A549 (cell line): ENCODE measurements around the gene AKAP5. TPM values are rescaled to one million over a fixed set of nuclear protein-coding genes. Genes with fewer than 3 reads are reported as not detected.

Source experiments
- ATAC-seq, 2 experiments: fragments of 200-7000 bp in 1 of 2; fragments of >200 bp in 1 of 2; cut with Nextera tagmentation in 1 of 2; cut with Tn5 transposase in 1 of 2; 3 replicates each; pipeline versions ENCODE4 v1.8.0 to v1.9.1; 2018 to 2020; ENCODE audit warnings: mild to moderate bottlenecking in 1 of 2, moderate library complexity in 1 of 2
- CTCF ChIA-PET: fragments of 300-600 bp; sonication (Branson Sonifier 250); formaldehyde crosslinking; extraction: SDS; loops from one replicate; lab custom pipeline; 2021; ENCODE audit warnings: antibody characterized with exemption, inconsistent platforms; lab: Yijun Ruan, JAX
- POLR2A ChIA-PET: fragments of 350-600 bp; formaldehyde crosslinking; extraction: SDS; loops from one replicate; lab custom pipeline; 2021; ENCODE audit warnings: antibody characterized with exemption, inconsistent platforms; lab: Yijun Ruan, JAX
- DNase-seq, 2 experiments: peaks; one replicate each; pipeline versions ENCODE4 v3.0.0 to v3.0.0-alpha.2; 2011 to 2016; ENCODE audit warnings: low read depth in 1 of 2, low spot score in 1 of 2
- FAIRE-seq: peaks from 2 replicates; lab custom pipeline; 2011; peaks lifted over from hg19 to GRCh38; lab: Jason Lieb, UNC
- H3K27ac ChIP-seq, 2 experiments: fragments of >200 bp; sonication (Bioruptor Twin); formaldehyde crosslinking; 3 replicates each; pipeline ENCODE4 v1.5.1; 2016 to 2017
- H3K4me1 ChIP-seq: fragments of >200 bp; sonication (Bioruptor Twin); formaldehyde crosslinking; 3 replicates; pipeline ENCODE4 v1.6.1; 2016
- H3K4me2 ChIP-seq: fragments of >200 bp; sonication (Bioruptor Twin); formaldehyde crosslinking; 3 replicates; pipeline ENCODE4 v1.6.1; 2016
- H3K4me3 ChIP-seq: fragments of >200 bp; sonication (Bioruptor Twin); formaldehyde crosslinking; 3 replicates; pipeline ENCODE4 v1.5.1; 2016
- H3K9me3 ChIP-seq: fragments of >200 bp; sonication (Bioruptor Twin); formaldehyde crosslinking; 3 replicates; pipeline ENCODE4 v1.6.1; 2016
- ATOH8 ChIP-seq: fragments of 250-450 bp; sonication (Bioruptor Pico); IDR thresholded peaks from 2 replicates; pipeline ENCODE4 v1.5.0; 2020; ENCODE audit warnings: low read depth, mild to moderate bottlenecking, moderate library complexity
- EHMT2 ChIP-seq: fragments of 200-600 bp; sonication (generic); IDR thresholded peaks from 2 replicates; pipeline ENCODE4 v1.6.1; 2016; ENCODE audit warnings: antibody characterized with exemption, low read depth, mild to moderate bottlenecking, moderate library complexity
- ESRRA ChIP-seq: fragments of 150-350 bp; IDR thresholded peaks from 2 replicates; pipeline ENCODE4 v1.6.1; 2014; ENCODE audit warnings: mild to moderate bottlenecking, low read length, borderline replicate concordance
- FOSB ChIP-seq: fragments of 250-450 bp; sonication (Bioruptor Pico); IDR thresholded peaks from 2 replicates; pipeline ENCODE4 v1.5.0; 2020; ENCODE audit warnings: mild to moderate bottlenecking, moderate library complexity
- FOXS1 ChIP-seq: fragments of 250-450 bp; sonication (Bioruptor Pico); IDR thresholded peaks from 2 replicates; pipeline ENCODE4 v1.5.0; 2020; ENCODE audit warnings: mild to moderate bottlenecking, moderate library complexity
- HDAC2 ChIP-seq: fragments of 200-600 bp; sonication (generic); IDR thresholded peaks from 2 replicates; pipeline ENCODE4 v1.6.1; 2016
- HOXA7 ChIP-seq: fragments of 250-450 bp; sonication (Bioruptor Pico); IDR thresholded peaks from 2 replicates; pipeline ENCODE4 v1.5.0; 2020; ENCODE audit warnings: mild to moderate bottlenecking, moderate library complexity
- HOXB13 ChIP-seq: fragments of 250-450 bp; sonication (Bioruptor Pico); IDR thresholded peaks from 2 replicates; pipeline ENCODE4 v1.5.0; 2020; ENCODE audit warnings: low read depth, mild to moderate bottlenecking, moderate library complexity
- JUN ChIP-seq, 2 experiments: fragments of >200 bp; sonication (Bioruptor Twin); formaldehyde crosslinking; IDR thresholded peaks; 2 replicates in 1 of 2; 3 replicates in 1 of 2; pipeline ENCODE4 v1.6.1; 2016 to 2017
- JUNB ChIP-seq: fragments of >200 bp; sonication (Bioruptor Twin); formaldehyde crosslinking; IDR thresholded peaks from 2 replicates; pipeline ENCODE4 v1.6.1; 2016
- MAZ ChIP-seq: fragments of 150-350 bp; IDR thresholded peaks from 2 replicates; pipeline ENCODE4 v1.6.1; 2014; ENCODE audit warnings: antibody characterized with exemption, low read depth, low read length, borderline replicate concordance
- MYC ChIP-seq: IDR thresholded peaks from 2 replicates; pipeline ENCODE4 v1.6.1; 2012; ENCODE audit warnings: mild to moderate bottlenecking, inconsistent platforms, low read length, improper control_type of control experiment, borderline replicate concordance
- NR3C1 ChIP-seq: fragments of >200 bp; sonication (Bioruptor Twin); formaldehyde crosslinking; IDR thresholded peaks from 3 replicates; pipeline ENCODE4 v1.6.1; 2017
- RARB ChIP-seq: fragments of 250-450 bp; sonication (Bioruptor Pico); IDR thresholded peaks from 2 replicates; pipeline ENCODE4 v1.8.0; 2021; ENCODE audit warnings: mild to moderate bottlenecking, moderate library complexity
- RNF2 ChIP-seq: fragments of 200-600 bp; sonication (generic); IDR thresholded peaks from 2 replicates; pipeline ENCODE4 v1.6.1; 2016; ENCODE audit warnings: low read depth, mild to moderate bottlenecking, antibody characterized with exemption, moderate library complexity, borderline replicate concordance
- USF2 ChIP-seq: fragments of 450-650 bp; IDR thresholded peaks from 2 replicates; pipeline ENCODE4 v1.6.1; 2014; ENCODE audit warnings: antibody characterized with exemption
- ZC3H11A ChIP-seq: fragments of 450-650 bp; IDR thresholded peaks from 2 replicates; pipeline ENCODE4 v1.6.1; 2014; ENCODE audit warnings: antibody characterized with exemption, mild to moderate bottlenecking
- WGBS: methylation state at CpG from one replicate; pipeline ENCODE4 v1.1.6; 2017; ENCODE audit errors: missing lambda C conversion rate; 5-methylcytosine and 5-hydroxymethylcytosine counted together
- polyA plus RNA-seq, 4 experiments: library from polyadenylated mRNA; depleted of rRNA in 3 of 4; stranded (reverse); fragments of >200 nt; fragmentation: RNase III in 1 of 4; extraction: RNeasy Plus Mini Kit Qiagen cat#74134 plus additional on column Dnase treatment in 1 of 4; gene quantifications; 2 replicates in 3 of 4; 3 replicates in 1 of 4; pipeline ENCODE4 v1.2.3, GENCODE V29; 2011 to 2017

Gene AKAP5
- polyA plus RNA-seq, 2 of the 4 experiments (the other 2 are of a cell fraction): 0.84 to 1.9 TPM

GRCh38 chr14:64447876-64448670, 17.2 kb upstream of the AKAP5 start:
- Histone ChIP-seq H3K4me3 (no peak overlapping the region), H3K27ac (no peak overlapping the region), H3K9me3 (no peaks in the 10 kb centered on the region), H3K4me1 (peaks cover 15% of the 10 kb centered on the region), H3K4me2 (no peak overlapping the region)
- CTCF ChIA-PET: interaction anchor here (2.5 to 6.7 kb wide), 2 partner anchors 19 to 31 kb away, joined by 8 to 50 read pairs; no protein-coding TSS in a partner anchor
- DNase-seq (no peak), FAIRE-seq (no peak), ATAC-seq (no peak)
- TF ChIP-seq ESRRA (no peak), HOXB13 (no peak), MAZ (no peak), JUNB (no peak), USF2 (no peak), NR3C1 (no peak), HOXA7 (CRISPR knock-in tag) (no peak), JUN (IDR thresholded peaks at IDR 0.05) (no peak), ATOH8 (CRISPR knock-in tag) (no peak), ZC3H11A (no peak), MYC (no peak), RNF2 (no peak)
- WGBS: 93% methylated on average over 5 of the region's 5 CpGs
- POLR2A ChIA-PET: no interaction called here

GRCh38 chr14:64450255-64450654, 15.0 kb upstream of the AKAP5 start:
- ChIA-PET POLR2A (no interaction called here), CTCF (interaction anchor here (2.5 to 6.7 kb wide), 2 partner anchors 21 to 29 kb away, joined by 8 to 50 read pairs; no protein-coding TSS in a partner anchor)
- no peaks in the 10 kb centered on the region for H3K9me3 ChIP-seq
- peaks cover 7% of the 10 kb centered on the region for H3K4me1 ChIP-seq
- H3K4me2 ChIP-seq: no peak overlapping the region
- H3K4me3 ChIP-seq: no peak overlapping the region
- FAIRE-seq: no peak
- DNase-seq: no peak
- TF ChIP-seq FOSB (CRISPR knock-in tag): no peak
- TF ChIP-seq ATOH8 (CRISPR knock-in tag): no peak
- no peak for TF ChIP-seq RARB (CRISPR knock-in tag)
- TF ChIP-seq HDAC2: no peak
- ATAC-seq: no peak
- H3K27ac ChIP-seq: no peak overlapping the region
- WGBS: 86% methylated on average over 2 of the region's 2 CpGs

GRCh38 chr14:64454671-64455070, 10.6 kb upstream of the AKAP5 start:
- ChIA-PET CTCF (interaction anchor here (0.6 to 2.1 kb wide), 4 partner anchors 25 to 76 kb away, joined by 3 to 5 read pairs (median 3); no protein-coding TSS in a partner anchor), POLR2A (no interaction called here)
- DNase-seq (no peak), ATAC-seq (no peak), FAIRE-seq (no peak)
- Histone ChIP-seq H3K27ac (no peak overlapping the region), H3K4me1 (no peaks in the 10 kb centered on the region), H3K9me3 (no peaks in the 10 kb centered on the region), H3K4me2 (no peak overlapping the region), H3K4me3 (no peak overlapping the region)
- WGBS: 96% methylated on average over 10 of the region's 10 CpGs
- TF ChIP-seq EHMT2: no peak
- TF ChIP-seq FOXS1 (CRISPR knock-in tag): no peak
